OCI-LY1 (cell line): Measurements from ENCODE around the gene RAPGEF1.

Source experiments
- H2AFZ ChIP-seq: fragments of 200-600 bp; sonication (generic), shearing (Covaris generic); 2 replicates; pipeline ENCODE4 v1.6.0; 2014; ENCODE audit warnings: antibody characterized with exemption, mild to moderate bottlenecking, low read length
- H3F3A ChIP-seq: fragments of 200-600 bp; sonication (generic), shearing (Covaris generic); 2 replicates; pipeline ENCODE4 v1.6.0; 2014; ENCODE audit warnings: mild to moderate bottlenecking, antibody characterized with exemption, low read length, moderate library complexity; ENCODE audit not compliant: insufficient read depth
- H3K27ac ChIP-seq: fragments of 200-600 bp; sonication (generic); 2 replicates; pipeline ENCODE4 v1.5.1; 2014; ENCODE audit warnings: low read length, mixed run types, mild to moderate bottlenecking, low read depth; ENCODE audit not compliant: poor library complexity, severe bottlenecking
- H3K27me3 ChIP-seq: fragments of 200-600 bp; sonication (generic); 2 replicates; pipeline ENCODE4 v1.6.0; 2014; ENCODE audit warnings: antibody characterized with exemption, mild to moderate bottlenecking, low read length, moderate library complexity; ENCODE audit not compliant: insufficient read depth
- H3K36me3 ChIP-seq: fragments of 200-600 bp; sonication (generic); 2 replicates; pipeline ENCODE4 v1.6.1; 2014; ENCODE audit warnings: mild to moderate bottlenecking, antibody characterized with exemption, low read length, moderate library complexity, mixed read lengths; ENCODE audit not compliant: insufficient read depth
- H3K4me1 ChIP-seq: fragments of 200-600 bp; sonication (generic); 2 replicates; pipeline ENCODE4 v1.5.1; 2014; ENCODE audit warnings: mild to moderate bottlenecking, low read length, moderate library complexity; ENCODE audit not compliant: insufficient read depth, severe bottlenecking
- H3K4me2 ChIP-seq: fragments of 200-600 bp; sonication (generic), shearing (Covaris generic); 2 replicates; pipeline ENCODE4 v1.6.1; 2014; ENCODE audit warnings: low read length
- H3K4me3 ChIP-seq: fragments of 200-600 bp; sonication (generic); 2 replicates; pipeline ENCODE4 v1.5.1; 2014; ENCODE audit warnings: low read length, low read depth, mild to moderate bottlenecking, mixed read lengths; ENCODE audit not compliant: poor library complexity, severe bottlenecking
- H3K79me2 ChIP-seq: fragments of 200-600 bp; shearing (Covaris generic); 2 replicates; pipeline ENCODE4 v1.6.1; 2016; ENCODE audit warnings: mixed run types, low read length, mixed read lengths; ENCODE audit not compliant: insufficient read depth
- H3K9ac ChIP-seq: fragments of 200-600 bp; sonication (generic), shearing (Covaris generic); 2 replicates; pipeline ENCODE4 v1.6.1; 2014; ENCODE audit warnings: mild to moderate bottlenecking, low read length, mixed read lengths
- H3K9me2 ChIP-seq: fragments of 200-600 bp; sonication (generic), shearing (Covaris generic); 2 replicates; pipeline ENCODE4 v1.6.1; 2014; ENCODE audit warnings: low read depth, mild to moderate bottlenecking, low read length, mixed read lengths
- H3K9me3 ChIP-seq: fragments of 200-600 bp; shearing (Covaris generic); 2 replicates; pipeline ENCODE4 v1.6.1; 2014; ENCODE audit warnings: low read length, mixed read lengths
- H4K20me1 ChIP-seq: fragments of 200-600 bp; sonication (generic), shearing (Covaris generic); 2 replicates; pipeline ENCODE4 v1.6.0; 2016; ENCODE audit warnings: mild to moderate bottlenecking, low read length; ENCODE audit not compliant: insufficient read depth
- CTCF ChIP-seq: fragments of 200-600 bp; sonication (generic), shearing (Covaris generic); IDR thresholded peaks from 2 replicates; pipeline ENCODE4 v1.5.1; 2017; ENCODE audit warnings: mild to moderate bottlenecking, antibody characterized with exemption, low read length, moderate library complexity, mixed read lengths
- EZH2 ChIP-seq: fragments of 200-600 bp; sonication (generic), shearing (Covaris generic); IDR thresholded peaks from 2 replicates; pipeline ENCODE4 v1.8.0; 2017; ENCODE audit warnings: borderline replicate concordance, mixed run types, mild to moderate bottlenecking, antibody characterized with exemption, low read length, moderate library complexity, mixed read lengths

The RAPGEF1 gene

GRCh38 chr9:131650254-131650653 lies 89.6 kb downstream of the RAPGEF1 start:
- peaks cover 82% of the 10 kb centered on the region for H3K36me3 ChIP-seq
- peaks cover 40% of the 10 kb centered on the region for H3K79me2 ChIP-seq
- no peak overlapping the region for H3K4me2 ChIP-seq
- H4K20me1 ChIP-seq: no peaks in the 10 kb centered on the region
- H3K9ac ChIP-seq: no peak overlapping the region
- peaks cover 64% of the 10 kb centered on the region for H3K4me1 ChIP-seq
- H3K27ac ChIP-seq: peak overlapping the region; percentile 21
- H3F3A ChIP-seq: peaks cover 4% of the 10 kb centered on the region; the same call in 1 of the 2 replicates
- H3K27me3 ChIP-seq: no peaks in the 10 kb centered on the region
- TF ChIP-seq CTCF (no peak), EZH2 (no peak)
- H3K4me3 ChIP-seq: no peak overlapping the region
- H3K9me2 ChIP-seq: no peaks in the 10 kb centered on the region
- no peak overlapping the region for H2AFZ ChIP-seq
- H3K9me3 ChIP-seq: no peaks in the 10 kb centered on the region

- no peak overlapping the region for H2AFZ ChIP-seq
- H3K4me2 ChIP-seq: no peak overlapping the region
- no peak for TF ChIP-seq CTCF
- TF ChIP-seq EZH2: no peak
Observed at GRCh38 chr9:131649646-131650045, 90.2 kb downstream of the RAPGEF1 start.

GRCh38 chr9:131645078-131645776 lies 94.6 kb downstream of the RAPGEF1 start:
- no peaks in the 10 kb centered on the region for H3K9me2 ChIP-seq
- peaks cover 28% of the 10 kb centered on the region for H3K4me1 ChIP-seq
- no peak for TF ChIP-seq EZH2
- TF ChIP-seq CTCF: no peak
- H3K4me2 ChIP-seq: peak overlapping the region; percentile 9; the same call in 1 of the 2 replicates
- H2AFZ ChIP-seq: no peak overlapping the region
- H3K9me3 ChIP-seq: no peaks in the 10 kb centered on the region
- H4K20me1 ChIP-seq: no peaks in the 10 kb centered on the region
- no peaks in the 10 kb centered on the region for H3F3A ChIP-seq
- no peak overlapping the region for H3K4me3 ChIP-seq
- peak overlapping the region; percentile 63 for H3K27ac ChIP-seq
- no peaks in the 10 kb centered on the region for H3K27me3 ChIP-seq
- peaks cover 96% of the 10 kb centered on the region for H3K36me3 ChIP-seq
- peak overlapping the region; percentile 6; the same call in 1 of the 2 replicates for H3K9ac ChIP-seq
- H3K79me2 ChIP-seq: 0 out of 2 replicates have a peak, but pooled peaks cover 5% of the 10 kb centered on the region

More at GRCh38 chr9:131649646-131650045, 90.2 kb downstream of the RAPGEF1 start:
- H3K4me3 ChIP-seq: no peak overlapping the region
- H3K9me2 ChIP-seq: no peaks in the 10 kb centered on the region
- H3K27me3 ChIP-seq: no peaks in the 10 kb centered on the region
- 0 out of 2 replicates have a peak, but pooled peaks cover under 1% of the 10 kb centered on the region for H3F3A ChIP-seq
- H4K20me1 ChIP-seq: no peaks in the 10 kb centered on the region
- H3K9me3 ChIP-seq: no peaks in the 10 kb centered on the region
- H3K79me2 ChIP-seq: peaks cover 37% of the 10 kb centered on the region
- H3K9ac ChIP-seq: no peak overlapping the region
- H3K27ac ChIP-seq: peak overlapping the region; percentile 21
- H3K36me3 ChIP-seq: peaks cover 87% of the 10 kb centered on the region
- H3K4me1 ChIP-seq: peaks cover 63% of the 10 kb centered on the region
